Measurements from ENCODE around the gene BCR.

BCR gene

GRCh38 chr22:23278883-23279675, 98.8 kb downstream of the BCR start:
- no peak for DNase-seq (ENCODE audit: low read depth)
- no peak overlapping the region for H3K4me3 ChIP-seq (ENCODE audit: low read depth, low read length)

- H3K4me3 ChIP-seq (ENCODE audit: low read depth, low read length): no peak overlapping the region
- DNase-seq (ENCODE audit: low read depth): no peak
Observed at GRCh38 chr22:23279781-23280180, 99.5 kb downstream of the BCR start.

DNA sequence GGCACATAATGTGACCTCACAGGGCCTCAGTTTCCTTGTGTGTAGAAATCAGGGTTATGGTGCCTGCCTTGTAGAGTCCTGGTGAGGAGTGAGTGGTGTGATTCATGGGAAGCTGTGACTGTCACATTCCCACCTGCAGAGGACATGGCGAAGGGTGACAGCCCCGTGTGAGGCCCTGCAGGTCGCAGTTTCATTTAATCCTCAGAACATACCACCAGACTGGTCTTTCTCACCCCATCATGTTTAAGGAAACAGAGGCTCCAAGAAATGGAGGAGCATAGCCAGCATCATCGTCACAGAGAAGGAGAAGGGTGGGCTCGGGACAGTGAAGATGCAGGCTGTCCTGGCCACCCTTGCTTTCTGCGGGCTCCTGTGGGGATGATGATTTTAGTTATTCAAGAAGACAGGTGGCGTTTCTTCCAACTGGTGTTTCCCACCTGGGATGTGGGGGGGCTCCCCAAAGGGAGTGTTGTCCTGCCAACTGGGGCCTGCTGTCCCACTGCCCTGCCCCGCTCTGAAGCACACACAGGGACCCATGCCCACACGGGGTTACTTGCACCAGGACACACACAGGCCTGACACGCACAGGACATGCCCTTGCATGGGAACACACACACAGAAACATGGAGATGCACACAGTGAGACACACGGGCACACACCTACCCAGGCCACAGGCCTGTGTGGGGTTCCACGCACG, 100.2 kb downstream of the BCR start:
- H3K4me3 ChIP-seq (ENCODE audit: low read depth, low read length): no peak overlapping the region
- DNase-seq (ENCODE audit: low read depth): no peak

GRCh38 chr22:23281053-23281405, 100.7 kb downstream of the BCR start:
- H3K4me3 ChIP-seq (ENCODE audit: low read depth, low read length): no peak overlapping the region
- DNase-seq (ENCODE audit: low read depth): no peak

DNA sequence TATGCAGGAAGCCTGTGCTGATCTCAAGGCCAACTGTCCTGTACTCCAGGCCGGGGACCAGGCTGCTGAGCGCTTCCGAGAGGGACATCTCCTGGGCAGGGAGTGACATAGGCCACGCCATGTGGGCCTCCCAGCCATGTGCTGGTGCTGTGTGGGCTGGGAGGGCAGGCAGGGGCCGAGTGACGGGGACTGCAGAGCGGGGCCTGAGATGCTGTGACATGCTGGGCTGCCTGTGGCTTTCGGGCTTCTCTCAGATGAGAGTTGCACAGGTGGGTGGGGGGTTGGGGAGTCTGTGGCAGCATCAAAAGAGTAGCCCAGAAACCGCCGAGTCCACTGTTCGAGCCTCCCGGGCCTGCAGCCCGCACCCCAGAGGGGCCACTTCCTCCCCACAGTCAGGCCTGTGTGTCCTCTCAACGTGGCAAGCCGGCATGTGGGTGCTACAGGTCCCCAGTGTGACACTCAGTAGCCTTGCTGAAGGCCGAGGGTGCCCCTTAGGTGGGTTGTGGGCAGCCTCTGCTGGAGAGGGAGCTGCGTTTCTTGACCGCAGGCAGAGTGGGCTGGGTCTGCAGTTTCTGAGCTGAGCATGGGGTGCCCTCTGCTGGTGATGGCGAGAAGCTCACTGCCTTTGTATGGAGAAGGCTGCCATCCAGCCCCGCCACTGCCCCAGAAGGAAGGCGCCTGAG, 101.2 kb downstream of the BCR start:
- no peak for DNase-seq (ENCODE audit: low read depth)
- H3K4me3 ChIP-seq (ENCODE audit: low read depth, low read length): no peak overlapping the region

GRCh38 chr22:23282089-23282501, 101.8 kb downstream of the BCR start:
- DNase-seq (ENCODE audit: low read depth): no peak
- H3K4me3 ChIP-seq (ENCODE audit: low read depth, low read length): no peak overlapping the region

DNA sequence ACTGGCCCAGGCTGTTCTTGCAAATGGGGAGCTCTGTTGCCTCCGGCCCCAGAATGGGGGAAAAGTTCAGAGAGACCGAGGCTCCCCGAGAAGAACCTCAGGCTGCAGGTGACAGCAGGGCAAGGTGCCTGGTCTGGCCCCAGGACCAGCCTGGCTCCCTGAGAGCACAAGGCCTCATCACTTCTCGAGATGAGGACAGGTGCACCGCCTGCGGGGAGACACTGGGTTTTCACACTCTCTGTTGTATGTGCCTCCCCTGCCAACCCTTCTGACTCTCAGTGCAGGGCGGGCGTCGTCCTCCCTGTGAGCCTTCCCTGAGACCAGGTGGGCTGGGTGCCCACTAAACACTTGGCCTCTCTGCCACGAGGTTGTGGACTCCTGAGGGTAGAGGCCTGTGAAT, 102.2 kb downstream of the BCR start:
- H3K4me3 ChIP-seq (ENCODE audit: low read depth, low read length): no peak overlapping the region
- no peak for DNase-seq (ENCODE audit: low read depth)

DNA sequence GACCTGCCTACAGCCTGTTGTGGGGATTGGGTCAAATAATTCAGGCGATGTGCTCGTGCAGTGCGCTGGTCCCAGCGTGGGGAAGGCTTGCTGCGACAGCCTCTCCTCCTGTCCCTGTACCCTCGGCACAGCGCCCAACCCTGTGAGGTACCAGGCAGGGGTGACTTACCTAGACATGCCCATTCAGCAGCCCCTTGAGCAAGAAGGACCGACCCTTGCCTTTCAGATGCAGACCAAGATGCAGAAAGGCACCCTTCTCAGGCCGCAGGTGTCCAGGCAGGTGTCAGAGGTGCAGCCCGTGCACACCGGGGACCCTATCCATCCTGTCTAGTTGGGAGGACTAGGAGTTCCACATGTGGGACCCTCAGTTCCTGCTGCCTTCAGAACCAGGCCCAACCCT, 102.7 kb downstream of the BCR start:
- DNase-seq (ENCODE audit: low read depth): no peak

GRCh38 chr22:23283591-23284503, 103.5 kb downstream of the BCR start:
- DNase-seq (ENCODE audit: low read depth): no peak
- no peak overlapping the region for H3K4me3 ChIP-seq (ENCODE audit: low read depth, low read length)

More for the DNA sequence above, 102.7 kb downstream of the BCR start:
- no peak overlapping the region for H3K4me3 ChIP-seq (ENCODE audit: low read depth, low read length)

- no peak for DNase-seq (ENCODE audit: low read depth)
- no peak overlapping the region for H3K4me3 ChIP-seq (ENCODE audit: low read depth, low read length)
Observed at GRCh38 chr22:23284504-23285033, 104.3 kb downstream of the BCR start.

DNA sequence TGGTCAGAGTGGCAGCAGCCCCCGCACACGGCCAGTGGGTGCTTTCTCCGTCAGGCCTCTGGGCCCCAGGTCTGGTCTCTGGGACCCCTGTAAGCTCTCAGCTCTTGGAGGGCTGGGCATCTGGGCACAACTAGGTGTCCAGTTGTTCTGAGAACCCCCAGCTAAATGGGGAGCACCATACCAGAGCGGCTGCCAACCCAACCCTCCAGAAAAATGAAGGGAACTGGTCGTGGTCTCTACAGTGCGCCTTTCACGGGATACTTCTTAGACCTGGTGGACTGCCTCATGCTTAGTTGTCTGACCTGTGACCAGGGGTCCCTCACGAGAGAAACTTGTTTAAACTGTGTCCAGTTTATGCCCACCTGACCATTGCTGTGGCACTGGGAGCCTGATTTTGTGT, 104.9 kb downstream of the BCR start:
- H3K4me3 ChIP-seq (ENCODE audit: low read depth, low read length): no peak overlapping the region
- DNase-seq (ENCODE audit: low read depth): no peak

DNA sequence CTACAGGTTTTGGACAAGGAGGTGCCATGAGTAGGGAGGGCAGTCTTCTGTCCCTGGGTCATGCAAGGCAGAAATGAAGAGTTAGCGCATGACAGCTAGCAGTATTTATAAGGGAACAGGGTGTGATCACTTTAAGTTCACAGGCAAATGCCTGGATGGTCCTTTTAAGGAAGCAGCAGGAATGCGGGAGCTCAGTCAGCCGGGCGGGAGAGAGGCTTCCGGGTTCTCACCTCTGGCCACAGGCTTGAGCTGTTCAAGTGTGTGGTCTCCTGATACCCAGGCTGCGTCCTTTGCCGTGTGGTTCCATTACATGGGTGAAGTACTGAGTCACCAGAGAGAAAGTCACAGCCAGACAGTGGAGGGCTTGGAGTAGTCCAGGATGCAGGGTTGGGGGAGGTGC, 105.4 kb downstream of the BCR start:
- no peak for DNase-seq (ENCODE audit: low read depth)
- no peak overlapping the region for H3K4me3 ChIP-seq (ENCODE audit: low read depth, low read length)

DNA sequence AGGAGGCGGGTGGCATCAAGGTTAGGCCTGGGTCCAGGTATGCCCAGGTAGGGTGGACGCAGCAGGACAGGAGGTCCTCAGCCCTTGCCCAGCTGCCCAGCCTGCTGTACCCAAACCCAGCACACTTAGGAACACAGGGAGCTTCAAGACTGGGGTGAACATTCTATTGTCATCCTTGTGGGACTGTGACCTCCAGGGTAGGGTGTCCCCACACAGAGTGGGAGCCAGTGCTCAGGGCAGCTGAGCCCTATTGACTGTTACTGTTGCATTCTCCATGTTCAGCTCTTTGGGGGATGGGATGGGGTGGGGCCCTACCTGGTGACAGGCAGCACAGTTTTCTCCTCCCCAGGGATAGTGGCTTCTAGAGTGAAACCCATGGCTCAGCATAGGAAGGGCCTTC, 106.0 kb downstream of the BCR start:
- DNase-seq (ENCODE audit: low read depth): no peak
- H3K4me3 ChIP-seq (ENCODE audit: low read depth, low read length): no peak overlapping the region

DNA sequence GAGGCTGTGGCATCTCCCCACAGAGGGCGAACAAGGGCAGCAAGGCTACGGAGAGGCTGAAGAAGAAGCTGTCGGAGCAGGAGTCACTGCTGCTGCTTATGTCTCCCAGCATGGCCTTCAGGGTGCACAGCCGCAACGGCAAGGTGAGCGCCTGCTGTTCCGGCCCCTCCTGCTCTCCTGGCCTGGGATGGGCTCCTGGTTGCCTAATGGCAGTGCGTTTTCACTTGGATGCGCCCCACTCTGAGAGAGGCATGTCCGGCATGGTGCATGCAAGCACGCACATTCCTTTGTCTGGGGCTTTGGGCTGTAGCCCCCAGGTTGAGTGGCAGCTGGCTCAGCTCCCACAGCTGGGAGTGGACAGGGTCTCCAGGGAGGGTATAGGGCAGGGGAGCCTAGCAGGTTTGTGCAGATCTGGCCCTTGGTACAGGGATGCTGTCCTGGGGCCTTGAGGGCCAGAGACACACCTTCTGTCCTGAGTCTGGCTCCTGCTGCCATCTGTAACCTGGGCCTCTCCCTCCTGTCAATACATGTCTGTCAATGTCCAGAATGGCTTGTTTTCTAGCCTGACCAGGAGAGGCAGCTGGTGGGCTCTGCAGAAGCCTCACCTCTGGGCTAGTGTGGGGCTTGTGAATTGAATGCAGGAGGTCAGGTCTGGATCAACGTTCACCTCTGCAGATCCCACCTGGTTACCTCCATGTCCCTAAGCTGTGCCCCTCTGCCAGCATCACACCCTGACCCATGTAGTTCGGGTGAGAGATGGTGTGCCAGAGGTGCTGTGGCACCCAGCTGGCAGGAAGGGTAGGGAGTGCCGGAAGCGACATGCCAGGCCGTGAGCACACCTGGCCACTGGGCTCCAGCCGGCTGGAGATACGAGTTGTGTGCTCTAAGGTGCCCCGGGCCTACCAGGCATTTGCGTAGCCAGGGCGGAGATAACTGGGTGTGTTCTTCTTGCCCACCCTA, 107.1 kb downstream of the BCR start:
- DNase-seq (ENCODE audit: low read depth): no peak

GRCh38 chr22:23288301-23289129, 108.2 kb downstream of the BCR start:
- H3K4me3 ChIP-seq (ENCODE audit: low read depth, low read length): no peak overlapping the region
- no peak for DNase-seq (ENCODE audit: low read depth)

More for the DNA sequence above, 107.1 kb downstream of the BCR start:
- H3K4me3 ChIP-seq (ENCODE audit: low read depth, low read length): no peak overlapping the region

- no peak overlapping the region for H3K4me3 ChIP-seq (ENCODE audit: low read depth, low read length)
- no peak for DNase-seq (ENCODE audit: low read depth)
Observed at GRCh38 chr22:23289130-23289503, 108.8 kb downstream of the BCR start.

DNA sequence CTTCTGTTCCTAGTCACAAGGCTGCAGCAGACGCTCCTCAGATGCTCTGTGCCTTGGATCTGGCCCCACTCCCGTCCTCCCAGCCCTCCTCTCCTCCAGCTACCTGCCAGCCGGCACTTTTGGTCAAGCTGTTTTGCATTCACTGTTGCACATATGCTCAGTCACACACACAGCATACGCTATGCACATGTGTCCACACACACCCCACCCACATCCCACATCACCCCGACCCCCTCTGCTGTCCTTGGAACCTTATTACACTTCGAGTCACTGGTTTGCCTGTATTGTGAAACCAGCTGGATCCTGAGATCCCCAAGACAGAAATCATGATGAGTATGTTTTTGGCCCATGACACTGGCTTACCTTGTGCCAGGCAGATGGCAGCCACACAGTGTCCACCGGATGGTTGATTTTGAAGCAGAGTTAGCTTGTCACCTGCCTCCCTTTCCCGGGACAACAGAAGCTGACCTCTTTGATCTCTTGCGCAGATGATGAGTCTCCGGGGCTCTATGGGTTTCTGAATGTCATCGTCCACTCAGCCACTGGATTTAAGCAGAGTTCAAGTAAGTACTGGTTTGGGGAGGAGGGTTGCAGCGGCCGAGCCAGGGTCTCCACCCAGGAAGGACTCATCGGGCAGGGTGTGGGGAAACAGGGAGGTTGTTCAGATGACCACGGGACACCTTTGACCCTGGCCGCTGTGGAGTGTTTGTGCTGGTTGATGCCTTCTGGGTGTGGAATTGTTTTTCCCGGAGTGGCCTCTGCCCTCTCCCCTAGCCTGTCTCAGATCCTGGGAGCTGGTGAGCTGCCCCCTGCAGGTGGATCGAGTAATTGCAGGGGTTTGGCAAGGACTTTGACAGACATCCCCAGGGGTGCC, 109.8 kb downstream of the BCR start:
- no peak for DNase-seq (ENCODE audit: low read depth)
- no peak overlapping the region for H3K4me3 ChIP-seq (ENCODE audit: low read depth, low read length)

Measured in skeletal muscle cell (primary cell).